HCT116 (cell line): ENCODE measurements around the gene FBXL7. TPM values are rescaled to one million over a fixed set of nuclear protein-coding genes. Genes with fewer than 3 reads are reported as not detected.

Experiments
- ATAC-seq: fragments of 200-7000 bp; cut with Tn5 transposase; 2 replicates; pipeline ENCODE4 v1.9.1; 2020; ENCODE audit warnings: mild to moderate bottlenecking, moderate library complexity
- BruUV-seq: library from RNA; stranded (reverse); fragments of 400-500 nt; replicated peaks from 2 replicates; lab custom pipeline; 2021; lab: Mats Ljungman, UMichigan
- CTCF ChIA-PET: fragments of 300-600 bp; sonication (Branson Sonifier 250); formaldehyde crosslinking; loops from one replicate; lab custom pipeline; 2021; ENCODE audit warnings: antibody characterized with exemption; lab: Charles Lee
- POLR2A ChIA-PET: fragments of 300-600, 350-600 bp; sonication (Branson Sonifier 250); formaldehyde crosslinking; loops from one replicate; lab custom pipeline; 2021; ENCODE audit warnings: antibody characterized with exemption; lab: Charles Lee
- RAD21 ChIA-PET, 2 experiments: fragments of 300-600 bp; sonication (Branson Sonifier 250); formaldehyde crosslinking; loops; one replicate each; lab custom pipeline; 2023; ENCODE audit warnings: low total read pairs in 2 of 2; ENCODE audit not compliant: uncharacterized antibody in 2 of 2, unreplicated experiment in 2 of 2, low non-redundant PET in 1 of 2; lab: Charles Lee
- DNase-seq: peaks from one replicate; pipeline ENCODE4 v3.0.0-alpha.2; 2010; ENCODE audit warnings: low read depth, low spot score
- H2AFZ ChIP-seq: fragments of 200-600 bp; shearing (Covaris generic), sonication (generic); 2 replicates; pipeline ENCODE4 v1.6.1; 2017; ENCODE audit warnings: low read depth, mixed run types, mixed read lengths, antibody characterized with exemption, low read length; ENCODE audit not compliant: poor library complexity, severe bottlenecking
- H3K27ac ChIP-seq: 2 replicates; pipeline ENCODE4 v1.5.1; 2012; ENCODE audit warnings: low read depth, low read length
- H3K27me3 ChIP-seq: fragments of 200-600 bp; sonication (generic); 2 replicates; pipeline ENCODE4 v1.6.1; 2016; ENCODE audit warnings: mixed run types, low read length, mixed read lengths; ENCODE audit not compliant: insufficient read depth
- H3K36me3 ChIP-seq, 2 experiments: fragments of 200-500 bp in 1 of 2; fragments of 200-600 bp in 1 of 2; sonication (Bioruptor generic) in 1 of 2; sonication (generic) in 1 of 2; 2 replicates each; pipeline versions ENCODE4 v1.5.1 to v1.6.1; 2014 to 2016; ENCODE audit warnings: low read length in 2 of 2, inconsistent platforms in 1 of 2, mixed read lengths in 1 of 2, mixed run types in 1 of 2; ENCODE audit not compliant: insufficient read depth in 2 of 2, control insufficient read depth in 1 of 2
- H3K4me1 ChIP-seq, 2 experiments: fragments of 200-600 bp in 1 of 2; sonication (generic) in 1 of 2; 2 replicates each; pipeline versions ENCODE4 v1.5.1 to v1.6.1; 2012 to 2017; ENCODE audit warnings: low read length in 2 of 2, inconsistent platforms in 1 of 2, mild to moderate bottlenecking in 1 of 2, mixed read lengths in 1 of 2, mixed run types in 1 of 2, moderate library complexity in 1 of 2; ENCODE audit not compliant: insufficient read depth in 2 of 2, control insufficient read depth in 1 of 2
- H3K4me2 ChIP-seq: fragments of 200-600 bp; sonication (generic); 2 replicates; pipeline ENCODE4 v1.6.1; 2017; ENCODE audit warnings: mixed run types, low read length, mixed read lengths
- H3K4me3 ChIP-seq, 2 experiments: fragments of 200-600 bp in 1 of 2; sonication (generic) in 1 of 2; replicated peaks in 1 of 2; 2 replicates each; pipeline ENCODE4 v1.5.1; 2011 to 2016; ENCODE audit warnings: low read length in 2 of 2, control low read depth in 1 of 2, low read depth in 1 of 2, mild to moderate bottlenecking in 1 of 2, mixed read lengths in 1 of 2, mixed run types in 1 of 2
- H3K79me2 ChIP-seq: fragments of 200-600 bp; sonication (generic); 2 replicates; pipeline ENCODE4 v1.6.1; 2017; ENCODE audit warnings: mild to moderate bottlenecking, mixed run types, low read length, moderate library complexity, mixed read lengths; ENCODE audit not compliant: insufficient read depth
- H3K9ac ChIP-seq: fragments of 200-600 bp; sonication (generic); 2 replicates; pipeline ENCODE4 v1.6.1; 2016; ENCODE audit warnings: low read length, mixed read lengths
- H3K9me2 ChIP-seq: fragments of 200-600 bp; sonication (generic), shearing (Covaris generic); 2 replicates; pipeline ENCODE4 v1.6.1; 2017; ENCODE audit warnings: mixed run types, mild to moderate bottlenecking, moderate library complexity; ENCODE audit not compliant: insufficient read depth
- H3K9me3 ChIP-seq, 2 experiments: fragments of 200-500 bp in 1 of 2; fragments of 200-600 bp in 1 of 2; sonication (Bioruptor generic) in 1 of 2; sonication (generic) in 1 of 2; 2 replicates each; pipeline ENCODE4 v1.6.1; 2014 to 2017; ENCODE audit warnings: low read length in 2 of 2, mixed read lengths in 2 of 2, inconsistent platforms in 1 of 2, low read depth in 1 of 2, mild to moderate bottlenecking in 1 of 2, mixed run types in 1 of 2, moderate library complexity in 1 of 2; ENCODE audit not compliant: control insufficient read depth in 1 of 2, insufficient read depth in 1 of 2
- H4K20me1 ChIP-seq: fragments of 200-600 bp; sonication (generic), shearing (Covaris generic); 2 replicates; pipeline ENCODE4 v1.6.1; 2017; ENCODE audit warnings: mixed run types, mild to moderate bottlenecking, moderate library complexity; ENCODE audit not compliant: insufficient read depth
- CEBPB ChIP-seq: IDR thresholded peaks from 2 replicates; pipeline ENCODE4 v1.6.1; 2012; ENCODE audit warnings: low read depth
- ELF1 ChIP-seq: IDR thresholded peaks from 2 replicates; pipeline ENCODE4 v1.6.1; 2012; ENCODE audit warnings: low read depth, borderline replicate concordance
- EZH2phosphoT487 ChIP-seq: fragments of 200-600 bp; IDR thresholded peaks from 2 replicates; pipeline ENCODE4 v1.6.1; 2018; ENCODE audit warnings: antibody characterized with exemption, borderline replicate concordance
- FOSL1 ChIP-seq: IDR thresholded peaks from 2 replicates; pipeline ENCODE4 v1.6.1; 2012; ENCODE audit warnings: low read depth
- POLR2A ChIP-seq: IDR thresholded peaks from 2 replicates; pipeline ENCODE4 v1.7.0; 2011; ENCODE audit warnings: borderline replicate concordance; ENCODE audit not compliant: insufficient read depth, insufficient read length; ENCODE audit errors: extremely low read depth
- SIN3A ChIP-seq: IDR thresholded peaks from 2 replicates; pipeline ENCODE4 v1.6.1; 2012; ENCODE audit warnings: low read depth
- SP1 ChIP-seq: IDR thresholded peaks from 2 replicates; pipeline ENCODE4 v1.6.1; 2012; ENCODE audit warnings: low read depth
- ZNF274 ChIP-seq: fragments of 200-500 bp; sonication (Bioruptor generic); IDR thresholded peaks from 2 replicates; pipeline ENCODE4 v1.6.1; 2014; ENCODE audit warnings: mild to moderate bottlenecking, low read depth, low read length, inconsistent platforms
- intact Hi-C: fragments of 100-400 bp; cut with micrococcal nuclease; formaldehyde crosslinking; loops from 2 replicates; pipeline ENCODE4 v1.10.0; 2022
- total RNA-seq: library from RNA; stranded (reverse); gene quantifications from one replicate; pipeline ENCODE4 v1.2.1, GENCODE V29; 2021; ENCODE audit not compliant: unreplicated experiment
- TF ChIP-seq, protein P1 (sequence below): IDR thresholded peaks from 2 replicates; pipeline ENCODE4 v1.6.1; 2012; ENCODE audit warnings: low read depth
- TF ChIP-seq, protein P2 (sequence below), 3 experiments: fragments of 200-600 bp in 1 of 3; sonication (generic) in 1 of 3; IDR thresholded peaks in 2 of 3; conservative IDR thresholded peaks in 1 of 3; 2 replicates each; pipeline ENCODE4 v1.5.1; 2012 to 2017; ENCODE audit warnings: low read depth in 2 of 3, low read length in 2 of 3, antibody characterized with exemption in 1 of 3, borderline replicate concordance in 1 of 3, control low read depth in 1 of 3, mild to moderate bottlenecking in 1 of 3, mixed read lengths in 1 of 3, mixed run types in 1 of 3, moderate library complexity in 1 of 3; ENCODE audit not compliant: insufficient read depth in 1 of 3

FBXL7 gene
- total RNA-seq, 1 experiment from 2014 or later: 0.05 TPM

DNA sequence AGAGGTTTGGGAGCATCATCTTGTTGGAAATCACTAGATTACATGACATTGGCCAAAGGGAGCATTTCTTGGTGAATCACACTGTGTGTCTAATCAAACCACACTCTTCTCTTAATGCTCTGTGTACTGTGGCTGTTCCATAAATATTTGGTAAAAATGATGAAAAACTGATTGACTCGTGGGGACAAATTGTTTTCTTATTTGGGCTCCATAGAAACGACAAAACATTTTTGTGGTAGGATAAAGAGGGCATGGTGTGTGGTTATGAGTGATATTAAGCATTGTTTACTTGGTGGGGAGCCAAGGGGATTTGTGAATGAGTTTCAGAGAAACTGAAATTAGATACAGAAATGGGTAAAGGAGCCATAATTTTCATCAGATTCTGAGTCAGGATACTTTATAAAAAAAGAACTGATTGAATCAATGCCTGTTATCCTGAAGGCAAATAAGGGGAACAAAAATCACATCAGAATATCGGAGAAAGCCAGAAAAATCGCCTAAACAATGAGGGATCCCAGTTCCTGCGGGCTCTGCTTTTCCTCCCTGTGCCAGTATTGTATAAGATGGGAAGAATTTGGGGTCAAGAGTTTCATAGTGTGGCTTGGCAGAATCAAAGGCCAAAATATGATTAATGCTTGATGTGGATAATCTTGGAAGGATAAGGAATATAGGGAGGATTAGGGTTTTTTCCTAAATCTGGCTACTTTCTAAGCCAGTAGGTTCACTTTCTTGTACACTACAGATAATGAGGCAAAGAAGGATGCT lies 33.3 kb downstream of the FBXL7 start:
- Histone ChIP-seq H3K9me3 (peaks cover 0 to 33% of the 10 kb centered on the region in 2 experiments; a peak in 2 of 4 replicates), H3K4me3 (no peak overlapping the region), H3K27me3 (no peaks in the 10 kb centered on the region), H3K4me2 (no peak overlapping the region), H3K36me3 (no peaks in the 10 kb centered on the region), H3K9me2 (no peaks in the 10 kb centered on the region), H3K4me1 (no peaks in the 10 kb centered on the region), H3K27ac (no peak overlapping the region), H4K20me1 (no peaks in the 10 kb centered on the region), H3K9ac (no peak overlapping the region), H3K79me2 (no peaks in the 10 kb centered on the region), H2AFZ (no peak overlapping the region)
- no peak for ATAC-seq
- TF ChIP-seq EZH2phosphoT487 (no peak), SIN3A (no peak), ELF1 (no peak), ZNF274 (no peak), FOSL1 (no peak), POLR2A (no peak), CEBPB (no peak), SP1 (no peak)
- TF ChIP-seq, protein P1, sequence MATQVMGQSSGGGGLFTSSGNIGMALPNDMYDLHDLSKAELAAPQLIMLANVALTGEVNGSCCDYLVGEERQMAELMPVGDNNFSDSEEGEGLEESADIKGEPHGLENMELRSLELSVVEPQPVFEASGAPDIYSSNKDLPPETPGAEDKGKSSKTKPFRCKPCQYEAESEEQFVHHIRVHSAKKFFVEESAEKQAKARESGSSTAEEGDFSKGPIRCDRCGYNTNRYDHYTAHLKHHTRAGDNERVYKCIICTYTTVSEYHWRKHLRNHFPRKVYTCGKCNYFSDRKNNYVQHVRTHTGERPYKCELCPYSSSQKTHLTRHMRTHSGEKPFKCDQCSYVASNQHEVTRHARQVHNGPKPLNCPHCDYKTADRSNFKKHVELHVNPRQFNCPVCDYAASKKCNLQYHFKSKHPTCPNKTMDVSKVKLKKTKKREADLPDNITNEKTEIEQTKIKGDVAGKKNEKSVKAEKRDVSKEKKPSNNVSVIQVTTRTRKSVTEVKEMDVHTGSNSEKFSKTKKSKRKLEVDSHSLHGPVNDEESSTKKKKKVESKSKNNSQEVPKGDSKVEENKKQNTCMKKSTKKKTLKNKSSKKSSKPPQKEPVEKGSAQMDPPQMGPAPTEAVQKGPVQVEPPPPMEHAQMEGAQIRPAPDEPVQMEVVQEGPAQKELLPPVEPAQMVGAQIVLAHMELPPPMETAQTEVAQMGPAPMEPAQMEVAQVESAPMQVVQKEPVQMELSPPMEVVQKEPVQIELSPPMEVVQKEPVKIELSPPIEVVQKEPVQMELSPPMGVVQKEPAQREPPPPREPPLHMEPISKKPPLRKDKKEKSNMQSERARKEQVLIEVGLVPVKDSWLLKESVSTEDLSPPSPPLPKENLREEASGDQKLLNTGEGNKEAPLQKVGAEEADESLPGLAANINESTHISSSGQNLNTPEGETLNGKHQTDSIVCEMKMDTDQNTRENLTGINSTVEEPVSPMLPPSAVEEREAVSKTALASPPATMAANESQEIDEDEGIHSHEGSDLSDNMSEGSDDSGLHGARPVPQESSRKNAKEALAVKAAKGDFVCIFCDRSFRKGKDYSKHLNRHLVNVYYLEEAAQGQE: no peak
- TF ChIP-seq, protein P2, sequence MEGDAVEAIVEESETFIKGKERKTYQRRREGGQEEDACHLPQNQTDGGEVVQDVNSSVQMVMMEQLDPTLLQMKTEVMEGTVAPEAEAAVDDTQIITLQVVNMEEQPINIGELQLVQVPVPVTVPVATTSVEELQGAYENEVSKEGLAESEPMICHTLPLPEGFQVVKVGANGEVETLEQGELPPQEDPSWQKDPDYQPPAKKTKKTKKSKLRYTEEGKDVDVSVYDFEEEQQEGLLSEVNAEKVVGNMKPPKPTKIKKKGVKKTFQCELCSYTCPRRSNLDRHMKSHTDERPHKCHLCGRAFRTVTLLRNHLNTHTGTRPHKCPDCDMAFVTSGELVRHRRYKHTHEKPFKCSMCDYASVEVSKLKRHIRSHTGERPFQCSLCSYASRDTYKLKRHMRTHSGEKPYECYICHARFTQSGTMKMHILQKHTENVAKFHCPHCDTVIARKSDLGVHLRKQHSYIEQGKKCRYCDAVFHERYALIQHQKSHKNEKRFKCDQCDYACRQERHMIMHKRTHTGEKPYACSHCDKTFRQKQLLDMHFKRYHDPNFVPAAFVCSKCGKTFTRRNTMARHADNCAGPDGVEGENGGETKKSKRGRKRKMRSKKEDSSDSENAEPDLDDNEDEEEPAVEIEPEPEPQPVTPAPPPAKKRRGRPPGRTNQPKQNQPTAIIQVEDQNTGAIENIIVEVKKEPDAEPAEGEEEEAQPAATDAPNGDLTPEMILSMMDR (IDR thresholded peaks at IDR 0.05 in 2 of 3, conservative IDR thresholded peaks at IDR 0.05 in 1 of 3; ENCODE audit: borderline replicate concordance in 1 of 3, insufficient read depth in 1 of 3, low read depth in 2 of 3, low read length in 2 of 3): no peak
- BruUV-seq: no TSS peak
- POLR2A ChIA-PET: no interaction called here
- CTCF ChIA-PET: no interaction called here
- DNase-seq: no peak
- RAD21 ChIA-PET: no interaction called here
- intact Hi-C loops: no loop called here
